ENCODE results near the gene CNTN4.

DNA sequence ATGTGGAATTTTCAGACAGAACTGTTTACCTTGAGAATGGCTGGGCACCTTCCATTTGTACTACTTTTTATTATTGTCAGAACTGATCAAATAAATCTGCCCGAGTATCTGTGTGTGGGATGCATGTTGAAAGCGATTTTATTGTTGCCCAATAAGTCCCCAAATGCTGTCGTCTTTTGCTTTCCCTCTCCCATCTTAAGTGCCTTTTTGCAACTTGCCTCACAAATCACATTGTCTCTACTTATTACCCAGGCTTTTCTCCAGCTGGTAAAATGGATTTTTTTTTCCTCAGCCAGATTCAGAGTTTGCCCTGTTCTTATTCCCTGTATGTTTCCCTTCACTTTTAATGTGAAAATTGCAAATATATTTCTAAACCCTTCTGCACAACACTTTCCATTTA is 163.1 kb downstream of the CNTN4 start:
- no peak for TF ChIP-seq CTCF (conservative IDR thresholded peaks at IDR 0.05; ENCODE audit: low read depth, low read length)
- TF ChIP-seq EZH2 (IDR thresholded peaks at IDR 0.05; ENCODE audit: borderline replicate concordance, low read depth, low read length, poor library complexity, severe bottlenecking): no peak

Measured in A673 (cell line).